ENCODE results near the gene CCR9. TPM values are rescaled to one million over a fixed set of nuclear protein-coding genes. Genes with fewer than 3 reads are reported as not detected.

CCR9 gene
- total RNA-seq, 1 donor from 2014 or later: not detected

DNA sequence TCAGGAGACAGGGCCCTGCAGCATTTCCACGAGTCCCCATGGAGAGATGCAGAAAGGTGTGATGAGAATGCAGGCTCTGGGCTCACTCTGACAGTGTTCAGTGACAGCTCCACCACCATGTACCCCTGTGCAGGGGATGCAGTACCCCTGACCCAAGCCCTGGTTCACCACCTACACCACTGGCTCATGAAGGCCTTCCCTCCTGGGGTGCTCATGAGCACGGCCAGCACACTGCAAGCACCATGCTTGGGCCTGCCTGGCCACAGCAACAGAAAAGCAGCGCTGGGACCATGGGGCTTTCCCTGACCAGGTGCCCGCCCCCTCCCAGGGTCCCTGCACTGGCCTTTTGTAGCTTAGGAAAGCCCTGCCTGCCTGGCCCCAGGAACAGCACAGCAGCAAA is 63.1 kb downstream of the CCR9 start:
- intact Hi-C loops (cut with micrococcal nuclease): loop anchor here (10.0 kb wide), 1 partner anchor 255 kb away; the partner anchor contains the start of gene CCR1

DNA sequence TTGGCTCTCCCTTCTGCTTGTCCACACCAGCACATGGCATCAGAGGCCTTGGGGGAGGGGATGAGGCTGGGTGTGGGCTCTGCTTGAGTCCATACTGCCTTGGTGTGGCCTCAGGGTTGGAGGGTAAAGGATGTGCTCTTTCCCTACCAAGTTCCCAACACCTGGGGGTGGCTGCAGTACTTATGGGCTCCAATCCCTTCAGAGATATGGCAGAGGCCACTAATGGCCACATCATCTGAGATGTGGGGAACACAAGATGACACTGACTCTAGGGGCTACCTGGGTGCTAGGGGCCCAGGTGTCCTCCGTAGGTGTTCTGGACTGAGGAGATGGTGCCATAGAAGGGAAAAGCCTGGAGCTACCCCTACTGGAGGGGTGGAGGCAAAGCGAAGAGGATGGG is 63.8 kb downstream of the CCR9 start:
- intact Hi-C loops (cut with micrococcal nuclease): loop anchor here (2.0 kb wide), 1 partner anchor 15 kb away; no protein-coding TSS in a partner anchor

DNA sequence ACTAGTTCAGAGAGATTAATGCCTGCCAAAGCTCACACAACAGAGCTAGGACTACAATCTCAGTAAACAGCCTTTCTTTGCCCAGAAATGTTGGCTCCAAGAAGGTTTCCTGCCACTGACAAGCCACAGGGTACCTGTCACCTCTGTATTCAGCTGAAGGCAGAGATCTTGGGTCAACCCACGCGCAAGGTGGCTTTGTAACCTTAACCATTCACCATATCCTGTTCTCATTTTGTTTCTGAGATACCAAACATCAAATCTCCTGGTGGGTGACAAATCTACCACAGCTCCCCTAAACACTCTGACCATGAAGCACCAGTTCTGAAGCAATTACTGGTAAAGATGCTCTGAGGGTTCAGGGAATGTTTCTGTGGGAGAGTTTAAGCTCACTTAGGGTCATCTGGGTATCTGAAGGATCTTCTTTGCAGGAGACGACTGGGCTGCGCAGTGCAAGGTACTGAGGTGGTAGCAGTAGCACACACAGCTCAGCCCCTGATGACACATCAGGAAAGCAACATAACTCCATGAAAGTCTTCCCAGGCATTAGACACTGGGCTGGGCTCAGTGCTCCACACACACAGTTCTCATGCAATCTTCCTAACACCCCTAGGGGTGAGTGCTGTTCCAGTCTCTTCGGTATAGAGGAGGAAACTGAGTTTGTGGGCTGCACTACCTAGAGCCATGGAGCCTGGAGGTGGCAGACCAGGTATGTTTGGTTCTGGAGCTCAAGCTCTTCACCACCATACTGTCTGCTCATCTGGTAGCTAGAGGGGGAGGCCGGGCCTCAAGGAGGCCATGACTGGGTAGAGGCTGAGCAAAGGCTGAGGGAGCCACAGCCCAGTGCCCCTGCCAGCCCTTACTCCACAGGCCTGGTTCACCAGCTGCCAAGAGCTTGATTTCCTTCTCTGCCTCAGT is 64.6 kb downstream of the CCR9 start:
- intact Hi-C loops (cut with micrococcal nuclease): loop anchor here (2.0 kb wide), 1 partner anchor 14 kb away; no protein-coding TSS in a partner anchor

DNA sequence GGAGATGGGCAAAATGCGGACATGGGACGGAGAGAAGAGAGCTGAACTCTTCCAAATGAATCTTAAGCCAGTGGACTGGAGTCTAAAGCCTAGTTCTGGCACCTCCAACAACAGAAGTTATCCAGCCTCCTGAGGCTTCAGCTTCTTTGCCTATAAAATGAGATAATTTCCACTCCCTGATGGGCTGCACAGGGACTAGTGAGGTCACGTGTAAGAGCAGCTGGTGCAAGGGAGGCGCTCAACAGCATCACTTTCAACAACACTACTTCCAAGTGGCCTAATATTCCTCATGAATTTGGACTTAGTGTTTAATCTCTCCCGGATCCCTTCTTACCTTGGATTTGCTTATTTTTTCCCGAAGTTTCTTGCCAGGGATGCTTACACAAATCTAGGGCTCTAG is 65.6 kb downstream of the CCR9 start:
- intact Hi-C loops (cut with micrococcal nuclease): loop anchor here (2.0 kb wide), 1 partner anchor 13 kb away; no protein-coding TSS in a partner anchor

DNA sequence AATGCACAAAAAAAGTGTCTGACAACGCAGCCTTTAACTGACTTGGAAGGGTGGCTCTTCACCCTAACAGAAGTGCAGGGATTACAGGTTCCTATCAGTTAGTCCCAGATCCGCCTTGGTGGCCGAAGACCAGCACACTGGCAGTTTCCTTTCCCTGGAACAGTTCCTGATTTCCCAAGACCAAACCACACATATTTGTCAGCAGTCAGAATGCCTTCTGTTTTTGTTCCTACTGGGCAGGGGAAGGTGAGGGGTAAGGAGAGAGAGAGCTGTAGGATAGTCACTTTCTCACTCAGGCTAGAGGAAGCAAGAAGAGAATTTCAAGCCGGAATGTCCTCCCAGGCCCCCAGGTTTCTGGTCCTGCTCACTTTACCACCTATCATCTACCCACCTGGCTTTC is 66.1 kb downstream of the CCR9 start:
- intact Hi-C loops (cut with micrococcal nuclease): no loop called here

Other genes starting within 250 kb of the CCR9 start
- gene SACM1L, start 197.1 kb upstream of the CCR9 start, total RNA-seq: 70.8 and 77.6 TPM in 2 replicates
- not detected in 2 replicates for gene SLC6A20, start 90.0 kb upstream of the CCR9 start, total RNA-seq
- 6.5 and 7.0 TPM in 2 replicates for gene LZTFL1, start 44.4 kb upstream of the CCR9 start, total RNA-seq
- gene CXCR6, start 56.9 kb downstream of the CCR9 start, total RNA-seq: 9.3 and 10.3 TPM in 2 replicates
- 15.7 and 17.3 TPM in 2 replicates for gene FYCO1, start 109.3 kb downstream of the CCR9 start, total RNA-seq
- gene XCR1, start 140.9 kb downstream of the CCR9 start, total RNA-seq: 0.05 TPM in 1 of 2 replicates, not detected in the other

Measured in T-helper 2 cell treated with Interferon-gamma antibody and Interleukin-4, amounts not matched to agents 100 ng/mL and 5 ng/mL, for 36 hours (primary cell).